CD4-positive, alpha-beta T cell (primary cell): ENCODE results near the gene NCKAP5. TPM values are rescaled to one million over a fixed set of nuclear protein-coding genes. Genes with fewer than 3 reads are reported as not detected.

Source experiments
- ATAC-seq: fragments of 200-7000 bp; cut with Tn5 transposase; one replicate; pipeline ENCODE4 v1.10.0; 2022; ENCODE audit warnings: mild to moderate bottlenecking; ENCODE audit not compliant: poor library complexity
- CTCF ChIA-PET: fragments of 350-600 bp; sonication (Branson Sonifier 250); formaldehyde crosslinking; loops from one replicate; lab custom pipeline; 2021; ENCODE audit warnings: antibody characterized with exemption, inconsistent platforms; lab: Charles Lee
- POLR2A ChIA-PET: fragments of 350-600 bp; sonication (Branson Sonifier 250); formaldehyde crosslinking; loops from one replicate; lab custom pipeline; 2021; ENCODE audit warnings: antibody characterized with exemption, inconsistent platforms; lab: Charles Lee
- DNase-seq, 14 experiments: peaks; one replicate each; pipeline ENCODE4 v3.0.0-alpha.2; 2013 to 2020; ENCODE audit warnings: mixed read lengths in 2 of 14
- H3K27ac ChIP-seq, 2 donors: one replicate each; pipeline versions ENCODE4 v1.5.1 to v1.7.0; 2013; ENCODE audit warnings: low read length in 2 of 2, low read depth in 1 of 2, mild to moderate bottlenecking in 1 of 2
- H3K27me3 ChIP-seq, 2 experiments: 1 replicate in 1 of 2; 2 replicates in 1 of 2; pipeline versions ENCODE4 v1.6.1 to v1.7.0; 2013; ENCODE audit warnings: low read length in 2 of 2, control low read depth in 1 of 2, mild to moderate bottlenecking in 1 of 2, moderate library complexity in 1 of 2; ENCODE audit not compliant: insufficient read depth in 2 of 2, control insufficient read depth in 1 of 2
- H3K36me3 ChIP-seq: one replicate; pipeline ENCODE4 v1.6.1; 2013; ENCODE audit warnings: low read length, control low read depth; ENCODE audit not compliant: insufficient read depth
- H3K4me1 ChIP-seq: one replicate; pipeline ENCODE4 v1.6.1; 2013; ENCODE audit warnings: low read length, control low read depth; ENCODE audit not compliant: insufficient read depth
- H3K4me3 ChIP-seq: one replicate; pipeline ENCODE4 v1.5.1; 2013; ENCODE audit warnings: mild to moderate bottlenecking, low read length, moderate library complexity
- H3K9me3 ChIP-seq, 2 experiments: 1 replicate in 1 of 2; 2 replicates in 1 of 2; pipeline versions ENCODE4 v1.6.1 to v1.7.0; 2013; ENCODE audit warnings: low read length in 2 of 2, mild to moderate bottlenecking in 2 of 2, control low read depth in 1 of 2, moderate library complexity in 1 of 2; ENCODE audit not compliant: control insufficient read depth in 1 of 2, insufficient read depth in 1 of 2
- H3K27ac Mint-ChIP-seq: one replicate; pipeline ENCODE4 v1.8.0; 2020; ENCODE audit warnings: mixed read lengths
- H3K27me3 Mint-ChIP-seq: one replicate; pipeline ENCODE4 v1.8.0; 2021; ENCODE audit warnings: mixed read lengths
- H3K36me3 Mint-ChIP-seq: one replicate; pipeline ENCODE4 v1.8.0; 2021; ENCODE audit warnings: low read depth, mixed read lengths
- H3K4me1 Mint-ChIP-seq: one replicate; pipeline ENCODE4 v1.8.0; 2021; ENCODE audit warnings: low read depth, mixed read lengths
- H3K4me3 Mint-ChIP-seq: one replicate; pipeline ENCODE4 v1.8.0; 2020; ENCODE audit warnings: mild to moderate bottlenecking, mixed read lengths
- H3K9me3 Mint-ChIP-seq: one replicate; pipeline ENCODE4 v1.8.0; 2020; ENCODE audit warnings: mixed read lengths
- CTCF ChIP-seq: fragments of 200-600 bp; IDR thresholded peaks from one replicate; pipeline ENCODE4 v1.8.0; 2022; ENCODE audit warnings: antibody characterized with exemption, mild to moderate bottlenecking
- intact Hi-C, 2 experiments: fragments of 100-400 bp; cut with DNase I in 1 of 2; cut with micrococcal nuclease in 1 of 2; formaldehyde crosslinking; loops; one replicate each; pipeline versions ENCODE4 v1.15.1 to v1.9.0; 2023 to 2025; cut with DNase I, micrococcal nuclease
- total RNA-seq, 174 experiments: library from RNA in 2 of 174; stranded (reverse) in 2 of 174; gene quantifications; one replicate each; pipeline ENCODE4 v1.2.3 and lab custom pipeline; 2021 to 2026

The NCKAP5 gene
- total RNA-seq, 2 experiments from 2014 or later, result not detected

- TF ChIP-seq CTCF, result no peak
- H3K4me1 ChIP-seq, result no peaks in the 10 kb centered on the region
- intact Hi-C loops, result no loop called here
- no peaks in the 10 kb centered on the region for H3K9me3 Mint-ChIP-seq
- ChIA-PET CTCF (no interaction called here), POLR2A (no interaction called here)
- H3K36me3 Mint-ChIP-seq, result no peaks in the 10 kb centered on the region
- H3K4me3 ChIP-seq, result no peak overlapping the region
- no peaks in the 10 kb centered on the region for H3K27me3 ChIP-seq
- no peaks in the 10 kb centered on the region for H3K27me3 Mint-ChIP-seq
- H3K27ac ChIP-seq, result no peak overlapping the region
- H3K4me1 Mint-ChIP-seq, result no peaks in the 10 kb centered on the region
- ATAC-seq (no peak), DNase-seq (no peak)
- no peaks in the 10 kb centered on the region for H3K9me3 ChIP-seq
- no peak overlapping the region for H3K4me3 Mint-ChIP-seq
- no peaks in the 10 kb centered on the region for H3K36me3 ChIP-seq
- no peak overlapping the region for H3K27ac Mint-ChIP-seq
Observed at GRCh38 chr2:132844585-132844984, 723.7 kb downstream of the NCKAP5 start.

GRCh38 chr2:132837769-132838168 lies 730.5 kb downstream of the NCKAP5 start:
- H3K4me1 Mint-ChIP-seq, result no peaks in the 10 kb centered on the region
- H3K4me3 Mint-ChIP-seq, result no peak overlapping the region
- intact Hi-C loops, result no loop called here
- no peaks in the 10 kb centered on the region for H3K27me3 ChIP-seq
- ATAC-seq (no peak), DNase-seq (no peak)
- POLR2A ChIA-PET, result no interaction called here
- peaks cover 0 to 4% of the 10 kb centered on the region in 2 experiments for H3K9me3 ChIP-seq
- no peaks in the 10 kb centered on the region for H3K4me1 ChIP-seq
- no peak for TF ChIP-seq CTCF
- H3K9me3 Mint-ChIP-seq, result peaks cover 10% of the 10 kb centered on the region
- no peak overlapping the region for H3K27ac ChIP-seq
- H3K4me3 ChIP-seq, result no peak overlapping the region
- H3K36me3 ChIP-seq, result no peaks in the 10 kb centered on the region
- H3K27me3 Mint-ChIP-seq, result no peaks in the 10 kb centered on the region
- H3K36me3 Mint-ChIP-seq, result no peaks in the 10 kb centered on the region
- no peak overlapping the region for H3K27ac Mint-ChIP-seq
- CTCF ChIA-PET, result no interaction called here

- H3K4me1 ChIP-seq, result no peaks in the 10 kb centered on the region
- no peaks in the 10 kb centered on the region for H3K36me3 ChIP-seq
- TF ChIP-seq CTCF, result no peak
- H3K4me1 Mint-ChIP-seq, result no peaks in the 10 kb centered on the region
- no peaks in the 10 kb centered on the region for H3K9me3 ChIP-seq
- CTCF ChIA-PET, result no interaction called here
- no peak overlapping the region for H3K27ac ChIP-seq
- no peak overlapping the region for H3K4me3 Mint-ChIP-seq
- POLR2A ChIA-PET, result no interaction called here
- no peak for DNase-seq
- intact Hi-C loops, result no loop called here
- H3K27me3 ChIP-seq, result no peaks in the 10 kb centered on the region
- peaks cover 13% of the 10 kb centered on the region for H3K9me3 Mint-ChIP-seq
- H3K36me3 Mint-ChIP-seq, result no peaks in the 10 kb centered on the region
- ATAC-seq, result no peak
- no peak overlapping the region for H3K4me3 ChIP-seq
- no peak overlapping the region for H3K27ac Mint-ChIP-seq
- H3K27me3 Mint-ChIP-seq, result no peaks in the 10 kb centered on the region
Observed at GRCh38 chr2:132830321-132830827, 737.9 kb downstream of the NCKAP5 start.
